H9 (cell line): ENCODE data around the gene OR10H2. TPM values are rescaled to one million over a fixed set of nuclear protein-coding genes. Genes with fewer than 3 reads are reported as not detected.

ENCODE experiments used
- DNase-seq: peaks from one replicate; pipeline ENCODE4 v3.0.0-alpha.2; 2017
- H2AFZ ChIP-seq: one replicate; pipeline ENCODE4 v1.6.1; 2013; ENCODE audit warnings: mild to moderate bottlenecking, low read length, control low read depth, moderate library complexity
- H2AK5ac ChIP-seq: 2 replicates; pipeline ENCODE4 v1.6.1; 2013; ENCODE audit warnings: low read length, control low read depth, mixed read lengths; ENCODE audit not compliant: insufficient read length
- H2BK120ac ChIP-seq: one replicate; pipeline ENCODE4 v1.6.1; 2013; ENCODE audit warnings: low read depth, mild to moderate bottlenecking, low read length, control low read depth, inconsistent platforms; ENCODE audit not compliant: poor library complexity, severe bottlenecking
- H2BK12ac ChIP-seq: 2 replicates; pipeline ENCODE4 v1.6.1; 2013; ENCODE audit warnings: low read length, control low read depth, mixed read lengths, low read depth; ENCODE audit not compliant: insufficient read length
- H2BK15ac ChIP-seq: 2 replicates; pipeline ENCODE4 v1.6.1; 2013; ENCODE audit warnings: low read depth, low read length, control low read depth
- H2BK20ac ChIP-seq: one replicate; pipeline ENCODE4 v1.6.1; 2013; ENCODE audit warnings: low read depth, mild to moderate bottlenecking, low read length, control low read depth, inconsistent platforms; ENCODE audit not compliant: poor library complexity, severe bottlenecking
- H2BK5ac ChIP-seq: 2 replicates; pipeline ENCODE4 v1.6.1; 2013; ENCODE audit warnings: low read length, control low read depth, mixed read lengths; ENCODE audit not compliant: insufficient read length
- H3K14ac ChIP-seq: 2 replicates; pipeline ENCODE4 v1.6.1; 2013; ENCODE audit warnings: low read length, control low read depth; ENCODE audit not compliant: insufficient read depth
- H3K18ac ChIP-seq: 2 replicates; pipeline ENCODE4 v1.6.1; 2013; ENCODE audit warnings: low read depth, mild to moderate bottlenecking, mixed read lengths, low read length, control low read depth; ENCODE audit not compliant: insufficient read length
- H3K23ac ChIP-seq: 2 replicates; pipeline ENCODE4 v1.6.1; 2013; ENCODE audit warnings: low read length, control low read depth, mixed read lengths, low read depth; ENCODE audit not compliant: insufficient read length
- H3K23me2 ChIP-seq: 2 replicates; pipeline ENCODE4 v1.6.1; 2013; ENCODE audit warnings: low read depth, mild to moderate bottlenecking, mixed read lengths, low read length, control low read depth; ENCODE audit not compliant: insufficient read length, poor library complexity, severe bottlenecking
- H3K27ac ChIP-seq: 2 replicates; pipeline ENCODE4 v1.5.1; 2013; ENCODE audit warnings: low read length, control low read depth, mixed read lengths, low read depth; ENCODE audit not compliant: insufficient read length
- H3K27me3 ChIP-seq: 2 replicates; pipeline ENCODE4 v1.6.1; 2013; ENCODE audit warnings: low read length, control low read depth, inconsistent platforms; ENCODE audit not compliant: insufficient read depth
- H3K4ac ChIP-seq: 2 replicates; pipeline ENCODE4 v1.6.1; 2013; ENCODE audit warnings: low read depth, mild to moderate bottlenecking, control low read depth, inconsistent platforms, low read length, moderate library complexity
- H3K4me1 ChIP-seq: 2 replicates; pipeline ENCODE4 v1.6.1; 2013; ENCODE audit warnings: low read length, control low read depth, inconsistent platforms; ENCODE audit not compliant: insufficient read depth
- H3K4me2 ChIP-seq: 2 replicates; pipeline ENCODE4 v1.6.1; 2013; ENCODE audit warnings: low read length, control low read depth, mixed read lengths; ENCODE audit not compliant: insufficient read length, insufficient read depth
- H3K56ac ChIP-seq: 2 replicates; pipeline ENCODE4 v1.6.1; 2013; ENCODE audit warnings: low read depth, mild to moderate bottlenecking, mixed read lengths, low read length, control low read depth; ENCODE audit not compliant: insufficient read length
- H3K79me1 ChIP-seq: 2 replicates; pipeline ENCODE4 v1.6.1; 2013; ENCODE audit warnings: low read depth, mild to moderate bottlenecking, moderate library complexity, low read length, control low read depth, inconsistent platforms; ENCODE audit not compliant: insufficient read depth, poor library complexity, severe bottlenecking
- H3K79me2 ChIP-seq: 2 replicates; pipeline ENCODE4 v1.6.1; 2013; ENCODE audit warnings: low read length, control low read depth, inconsistent platforms; ENCODE audit not compliant: insufficient read depth
- H3K9ac ChIP-seq: 2 replicates; pipeline ENCODE4 v1.6.1; 2013; ENCODE audit warnings: low read length, control low read depth, mixed read lengths; ENCODE audit not compliant: insufficient read length; ENCODE audit errors: extremely low read depth
- H3K9me3 ChIP-seq: one replicate; pipeline ENCODE4 v1.6.1; 2013; ENCODE audit warnings: low read depth, low read length, inconsistent platforms; ENCODE audit not compliant: control insufficient read depth
- H3T11ph ChIP-seq: one replicate; pipeline ENCODE4 v1.6.1; 2013; ENCODE audit warnings: mild to moderate bottlenecking, low read length, control low read depth, inconsistent platforms
- H4K20me1 ChIP-seq: one replicate; pipeline ENCODE4 v1.6.1; 2013; ENCODE audit not compliant: control insufficient read depth, insufficient read length, insufficient read depth
- H4K5ac ChIP-seq: 2 replicates; pipeline ENCODE4 v1.6.1; 2013; ENCODE audit warnings: low read depth, mild to moderate bottlenecking, mixed read lengths, low read length, control low read depth; ENCODE audit not compliant: insufficient read length
- H4K8ac ChIP-seq: replicated peaks from 2 replicates; pipeline ENCODE4 v1.6.1; 2013; ENCODE audit warnings: low read length, control low read depth, mixed read lengths, low read depth; ENCODE audit not compliant: insufficient read length
- H4K91ac ChIP-seq: 2 replicates; pipeline ENCODE4 v1.6.1; 2013; ENCODE audit warnings: low read depth, mild to moderate bottlenecking, moderate library complexity, mixed read lengths, low read length, control low read depth; ENCODE audit not compliant: insufficient read length
- H3K27ac Mint-ChIP-seq, 3 experiments: 2 replicates in 2 of 3; 3 replicates in 1 of 3; pipeline ENCODE4 v1.8.0; 2020 to 2021; ENCODE audit warnings: mixed read lengths in 3 of 3, mild to moderate bottlenecking in 1 of 3, moderate library complexity in 1 of 3
- H3K27me3 Mint-ChIP-seq: 2 replicates; pipeline ENCODE4 v1.8.0; 2021; ENCODE audit warnings: low read depth, mild to moderate bottlenecking, moderate library complexity, mixed read lengths
- H3K36me3 Mint-ChIP-seq, 3 experiments: 2 replicates in 2 of 3; 3 replicates in 1 of 3; pipeline ENCODE4 v1.8.0; 2020 to 2021; ENCODE audit warnings: low read depth in 3 of 3, mixed read lengths in 3 of 3; ENCODE audit not compliant: insufficient read depth in 1 of 3
- H3K4me1 Mint-ChIP-seq, 2 experiments: 2 replicates each; pipeline ENCODE4 v1.8.0; 2020; ENCODE audit warnings: mixed read lengths in 2 of 2
- H3K4me3 Mint-ChIP-seq, 2 experiments: 2 replicates in 1 of 2; 3 replicates in 1 of 2; pipeline ENCODE4 v1.8.0; 2020 to 2021; ENCODE audit warnings: mild to moderate bottlenecking in 2 of 2, mixed read lengths in 2 of 2, moderate library complexity in 1 of 2
- H3K9me3 Mint-ChIP-seq, 2 experiments: 2 replicates in 1 of 2; 3 replicates in 1 of 2; pipeline ENCODE4 v1.8.0; 2020; ENCODE audit warnings: mild to moderate bottlenecking in 2 of 2, mixed read lengths in 2 of 2, moderate library complexity in 1 of 2
- WGBS: extraction: QIAGEN DNeasy Blood & Tissue Kit; methylation state at CpG from one replicate; pipeline ENCODE4 v1.1.7; 2013; ENCODE audit warnings: missing lambda C conversion rate, low lambda C conversion rate, mixed read lengths; ENCODE audit not compliant: insufficient read length; ENCODE audit errors: extremely low coverage; 5-methylcytosine and 5-hydroxymethylcytosine counted together
- total RNA-seq: library from RNA; stranded (reverse); gene quantifications from 2 replicates; pipeline ENCODE4 v1.2.1, GENCODE V29; 2021
- TF ChIP-seq, protein P1 (sequence below): fragments of 200-600 bp; sonication (generic); conservative IDR thresholded peaks from 3 replicates; pipeline ENCODE4 v1.8.0; 2021; ENCODE audit warnings: antibody characterized with exemption, mild to moderate bottlenecking

Gene OR10H2
- total RNA-seq, 1 experiment from 2014 or later: not detected

GRCh38 chr19:15737722-15738121 is 9.9 kb downstream of the OR10H2 start, which contains the start of gene OR10H3:
OR10H3 (plus strand) TSS chr19:15737985; CDS start chr19:15741393, 3,408 bp downstream.
- no peak within 1 kb of the TSS for H3K27ac ChIP-seq
- no peak for DNase-seq
- H3K9me3 Mint-ChIP-seq: peaks cover 82 to 88% of the 10 kb centered on the region in 2 experiments

More at GRCh38 chr19:15737722-15738121, 9.9 kb downstream of the OR10H2 start, which contains the start of gene OR10H3:
- H2AFZ ChIP-seq: no peak within 1 kb of the TSS
- H4K5ac ChIP-seq: no peak within 1 kb of the TSS
- H2BK12ac ChIP-seq: no peak within 1 kb of the TSS
- H3K27me3 Mint-ChIP-seq: peaks cover 1% of the 10 kb centered on the region
- no peak within 1 kb of the TSS for H4K91ac ChIP-seq
- H4K8ac ChIP-seq: no peak within 1 kb of the TSS
- no peaks in the 10 kb centered on the region for H3K4me1 Mint-ChIP-seq
- no peak within 1 kb of the TSS for H3K56ac ChIP-seq
- no peak within 1 kb of the TSS for H2BK20ac ChIP-seq
- H3K4me3 Mint-ChIP-seq: no peak within 1 kb of the TSS
- no peaks in the 10 kb centered on the region for H3K79me2 ChIP-seq
- no peaks in the 10 kb centered on the region for H3K4me1 ChIP-seq
- no CpG with 5 or more reads among the region's 4 CpGs for WGBS
- no peaks in the 10 kb centered on the region for H3K23me2 ChIP-seq
- H3K36me3 Mint-ChIP-seq: peaks cover 5 to 39% (median 10%) of the 10 kb centered on the region in 3 experiments; a peak in 5 of 7 replicates
- no peak within 1 kb of the TSS for H2BK120ac ChIP-seq
- no peaks in the 10 kb centered on the region for H3K27me3 ChIP-seq
- H3K9ac ChIP-seq: no peak within 1 kb of the TSS
- TF ChIP-seq, protein P1, sequence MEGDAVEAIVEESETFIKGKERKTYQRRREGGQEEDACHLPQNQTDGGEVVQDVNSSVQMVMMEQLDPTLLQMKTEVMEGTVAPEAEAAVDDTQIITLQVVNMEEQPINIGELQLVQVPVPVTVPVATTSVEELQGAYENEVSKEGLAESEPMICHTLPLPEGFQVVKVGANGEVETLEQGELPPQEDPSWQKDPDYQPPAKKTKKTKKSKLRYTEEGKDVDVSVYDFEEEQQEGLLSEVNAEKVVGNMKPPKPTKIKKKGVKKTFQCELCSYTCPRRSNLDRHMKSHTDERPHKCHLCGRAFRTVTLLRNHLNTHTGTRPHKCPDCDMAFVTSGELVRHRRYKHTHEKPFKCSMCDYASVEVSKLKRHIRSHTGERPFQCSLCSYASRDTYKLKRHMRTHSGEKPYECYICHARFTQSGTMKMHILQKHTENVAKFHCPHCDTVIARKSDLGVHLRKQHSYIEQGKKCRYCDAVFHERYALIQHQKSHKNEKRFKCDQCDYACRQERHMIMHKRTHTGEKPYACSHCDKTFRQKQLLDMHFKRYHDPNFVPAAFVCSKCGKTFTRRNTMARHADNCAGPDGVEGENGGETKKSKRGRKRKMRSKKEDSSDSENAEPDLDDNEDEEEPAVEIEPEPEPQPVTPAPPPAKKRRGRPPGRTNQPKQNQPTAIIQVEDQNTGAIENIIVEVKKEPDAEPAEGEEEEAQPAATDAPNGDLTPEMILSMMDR: no peak
- H4K20me1 ChIP-seq: no peaks in the 10 kb centered on the region
- H2BK15ac ChIP-seq: no peak within 1 kb of the TSS
- H3K9me3 ChIP-seq: peaks cover 79% of the 10 kb centered on the region
- H3K14ac ChIP-seq: no peak within 1 kb of the TSS
- no peak within 1 kb of the TSS for H3K18ac ChIP-seq
- H3K23ac ChIP-seq: no peak within 1 kb of the TSS
- no peak within 1 kb of the TSS for H3K27ac Mint-ChIP-seq
- H3T11ph ChIP-seq: no peak within 1 kb of the TSS
- H2AK5ac ChIP-seq: no peak within 1 kb of the TSS
- H3K4ac ChIP-seq: no peak within 1 kb of the TSS
- H2BK5ac ChIP-seq: no peak within 1 kb of the TSS
- no peaks in the 10 kb centered on the region for H3K79me1 ChIP-seq
- no peak within 1 kb of the TSS for H3K4me2 ChIP-seq
